Right lobe of liver (tissue), 4 donors: ENCODE data around the gene COL4A1.

Source experiments
- POLR2A ChIP-seq: fragments of 450-650 bp; IDR thresholded peaks from one replicate; pipeline ENCODE4 v1.6.1; 2017; ENCODE audit warnings: antibody characterized with exemption, mild to moderate bottlenecking
- TF ChIP-seq, protein P1 (sequence below), 4 donors: fragments of 200-600 bp in 3 of 4; fragments of 450-650 bp in 1 of 4; IDR thresholded peaks; one replicate each; pipeline versions ENCODE4 v1.5.1 to v1.8.0; 2016 to 2022; ENCODE audit warnings: antibody characterized with exemption in 4 of 4, mild to moderate bottlenecking in 2 of 4
- donor health status: DM: no; HTN: no; CAD: no.
- donor health status: DM: no; HTN: no; CAD: no.
- donor health status: DM: no; HTN: yes; CAD: no.

DNA sequence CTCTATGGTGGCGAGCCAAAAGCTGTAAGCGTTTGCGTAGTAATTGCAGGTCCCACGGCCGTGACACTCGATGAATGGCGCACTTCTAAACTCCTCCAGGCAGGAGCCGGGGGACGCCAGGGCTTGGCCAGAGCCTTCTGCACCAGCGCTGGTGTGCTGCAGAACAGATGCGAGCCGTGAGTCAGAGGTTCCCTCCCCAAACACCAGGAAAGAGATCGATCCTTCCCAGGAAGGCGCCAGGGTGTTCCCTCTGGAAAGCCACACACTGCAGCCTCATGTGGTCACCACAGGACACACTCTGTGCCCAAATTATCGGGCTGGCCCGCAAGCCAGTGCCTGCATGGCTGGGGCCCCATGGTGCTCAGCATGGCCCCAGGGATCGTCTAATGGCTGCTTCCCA is 154.6 kb downstream of the COL4A1 start:
- TF ChIP-seq POLR2A = no peak
- TF ChIP-seq, protein P1, sequence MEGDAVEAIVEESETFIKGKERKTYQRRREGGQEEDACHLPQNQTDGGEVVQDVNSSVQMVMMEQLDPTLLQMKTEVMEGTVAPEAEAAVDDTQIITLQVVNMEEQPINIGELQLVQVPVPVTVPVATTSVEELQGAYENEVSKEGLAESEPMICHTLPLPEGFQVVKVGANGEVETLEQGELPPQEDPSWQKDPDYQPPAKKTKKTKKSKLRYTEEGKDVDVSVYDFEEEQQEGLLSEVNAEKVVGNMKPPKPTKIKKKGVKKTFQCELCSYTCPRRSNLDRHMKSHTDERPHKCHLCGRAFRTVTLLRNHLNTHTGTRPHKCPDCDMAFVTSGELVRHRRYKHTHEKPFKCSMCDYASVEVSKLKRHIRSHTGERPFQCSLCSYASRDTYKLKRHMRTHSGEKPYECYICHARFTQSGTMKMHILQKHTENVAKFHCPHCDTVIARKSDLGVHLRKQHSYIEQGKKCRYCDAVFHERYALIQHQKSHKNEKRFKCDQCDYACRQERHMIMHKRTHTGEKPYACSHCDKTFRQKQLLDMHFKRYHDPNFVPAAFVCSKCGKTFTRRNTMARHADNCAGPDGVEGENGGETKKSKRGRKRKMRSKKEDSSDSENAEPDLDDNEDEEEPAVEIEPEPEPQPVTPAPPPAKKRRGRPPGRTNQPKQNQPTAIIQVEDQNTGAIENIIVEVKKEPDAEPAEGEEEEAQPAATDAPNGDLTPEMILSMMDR (IDR thresholded peaks at IDR 0.05) = no peak
